GM18517 (cell line): ENCODE data around the gene RHEB.
A peak's percentile ranks its signal among the peaks of the same experiment; 100 is the strongest.

ENCODE experiments used
- ATAC-seq: cut with Tn5 transposase; IDR thresholded peaks from one replicate; pipeline ENCODE4 v1.9.1; 2021; ENCODE audit warnings: mild to moderate bottlenecking, moderate library complexity; ENCODE audit not compliant: unreplicated experiment

RHEB gene

DNA sequence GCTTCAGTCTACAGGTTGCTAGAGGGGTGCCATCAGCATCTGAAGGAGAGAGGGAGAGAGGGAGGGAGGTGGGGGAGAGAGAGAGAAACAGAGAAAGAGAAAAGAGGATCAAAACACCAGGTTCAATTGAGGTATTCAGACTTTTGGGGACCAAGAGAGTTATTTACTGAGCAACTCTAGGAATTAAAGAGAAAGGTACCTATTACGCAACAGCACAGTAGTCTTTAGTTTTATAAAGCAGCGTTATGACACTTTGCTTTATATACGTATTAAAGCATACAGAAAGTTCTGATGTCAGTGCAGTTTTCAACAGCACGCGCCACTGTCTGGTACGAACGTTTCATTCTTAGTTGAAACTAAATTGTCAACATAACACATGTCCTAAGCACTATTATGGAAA is 41.8 kb downstream of the RHEB start:
- no peak for ATAC-seq

- peak; percentile 43 for ATAC-seq
Observed at GRCh38 chr7:151472644-151473380, 46.9 kb downstream of the RHEB start.

- no peak for ATAC-seq
Observed at GRCh38 chr7:151470711-151471110, 49.0 kb downstream of the RHEB start.

DNA sequence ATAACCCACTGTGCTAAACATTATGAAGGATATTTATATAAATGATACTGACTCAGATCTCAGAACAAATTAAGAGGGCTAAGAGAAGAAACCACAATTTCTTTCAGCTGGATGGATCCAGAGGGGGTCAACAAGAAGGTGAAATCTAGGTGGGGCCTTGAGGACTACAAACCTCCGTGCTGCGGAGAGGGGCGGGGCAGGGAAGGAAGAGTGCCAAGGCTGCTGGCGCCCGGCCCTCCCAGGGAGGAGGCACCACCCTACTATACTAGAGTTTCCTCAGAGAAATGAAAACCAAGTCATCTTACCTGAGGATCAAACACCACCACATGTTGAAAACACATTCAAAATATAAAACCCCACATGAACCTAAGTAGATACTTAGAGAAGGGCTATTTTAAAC is 50.4 kb downstream of the RHEB start:
- no peak for ATAC-seq

- no peak for ATAC-seq
Observed at GRCh38 chr7:151468217-151469018, 51.3 kb downstream of the RHEB start.

DNA sequence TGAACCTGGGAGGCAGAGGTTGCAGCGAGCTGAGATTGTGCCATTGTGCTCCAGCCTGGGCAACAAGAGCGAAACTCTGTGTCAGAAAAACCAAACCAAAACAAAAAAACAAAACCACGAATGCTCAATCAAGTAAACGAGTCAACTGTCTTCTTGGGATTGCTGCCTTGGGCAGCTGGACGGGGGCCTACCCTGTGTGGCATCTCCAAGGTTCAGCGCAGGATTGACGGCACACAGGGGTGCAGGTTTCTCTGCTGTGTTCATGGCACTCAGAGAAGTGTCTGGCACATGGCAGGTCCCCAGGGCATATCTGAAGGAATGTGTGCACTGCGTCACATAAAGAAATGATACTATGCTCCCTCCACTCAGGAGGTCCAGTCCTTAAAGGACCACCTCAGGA is 54.5 kb downstream of the RHEB start:
- ATAC-seq = no peak

- no peak for ATAC-seq
Observed at GRCh38 chr7:151462306-151462779, 57.4 kb downstream of the RHEB start.

DNA sequence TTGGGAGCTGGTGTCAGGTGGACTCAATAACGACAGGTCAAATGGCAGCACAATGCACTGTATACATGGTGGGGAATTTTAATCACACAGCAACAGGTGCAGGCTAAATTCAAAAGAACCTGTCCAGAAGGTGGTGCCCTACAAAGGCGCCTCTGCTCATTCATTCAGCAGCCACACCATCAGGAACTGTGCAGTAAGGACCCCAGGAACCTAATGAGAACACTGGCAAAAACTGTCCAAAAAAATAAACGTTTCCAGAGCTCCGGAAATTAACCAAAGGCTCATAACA is 57.8 kb downstream of the RHEB start:
- ATAC-seq = no peak

DNA sequence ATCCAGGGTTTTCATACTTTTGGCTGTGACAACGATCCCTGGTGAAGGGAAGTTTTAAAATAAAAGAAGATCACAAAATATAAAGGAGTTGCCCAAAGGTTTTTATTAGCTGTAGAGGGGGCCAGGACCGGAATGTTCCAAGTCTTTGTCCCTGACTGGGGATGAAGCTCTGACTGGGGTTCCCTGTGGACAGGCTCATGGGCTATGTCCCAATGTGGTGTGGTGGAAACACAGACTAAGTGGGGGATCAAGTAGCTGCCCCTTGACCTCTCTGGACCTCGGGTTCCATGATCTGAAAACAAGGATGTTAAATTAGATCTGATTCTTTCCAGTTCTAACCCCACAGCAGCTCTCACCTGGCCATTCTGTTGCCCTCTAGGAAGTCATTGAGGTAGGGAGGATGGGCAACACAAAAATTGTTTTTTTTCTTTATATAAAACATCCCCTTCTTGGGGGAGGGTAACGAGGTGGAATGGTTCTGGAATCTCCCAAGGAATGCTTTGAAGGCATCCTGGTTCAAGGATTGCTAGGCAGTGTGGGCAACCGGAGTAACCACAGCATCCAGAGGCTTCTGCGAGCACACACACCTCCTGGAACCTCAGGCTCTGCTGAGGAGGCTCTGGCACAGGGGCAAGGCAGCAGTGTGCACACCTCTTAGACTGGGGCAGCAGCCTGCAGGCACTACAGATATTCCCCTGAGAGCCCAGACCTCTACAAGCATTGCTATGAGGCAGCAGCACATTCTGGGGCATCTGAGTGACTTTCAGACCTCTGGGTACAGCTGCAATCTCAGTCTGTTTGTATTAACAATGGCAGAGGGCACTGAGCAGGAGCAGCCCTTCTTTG is 58.4 kb downstream of the RHEB start:
- ATAC-seq = no peak

- no peak for ATAC-seq
Observed at GRCh38 chr7:151460474-151460855, 59.2 kb downstream of the RHEB start.

GRCh38 chr7:151459726-151460473 is 59.8 kb downstream of the RHEB start:
- ATAC-seq = no peak

DNA sequence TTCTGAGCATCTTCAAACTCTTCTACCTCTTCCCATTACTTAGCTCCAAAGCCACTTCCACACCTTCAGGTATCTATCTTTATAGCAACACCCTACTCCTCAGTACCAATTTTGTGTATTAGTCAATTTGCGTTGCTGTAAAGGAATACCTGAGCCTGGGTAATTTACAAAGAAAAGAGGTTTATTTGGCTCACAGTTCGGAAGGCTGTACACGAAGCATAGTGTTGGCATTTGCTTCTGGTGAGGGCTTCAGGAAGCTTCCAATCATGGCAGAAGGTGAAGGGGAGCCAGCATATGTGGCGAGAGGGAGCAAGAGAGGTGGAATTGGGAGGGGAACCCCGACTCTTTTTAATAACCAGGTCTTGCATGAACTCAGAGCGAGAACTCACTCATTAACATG is 62.2 kb downstream of the RHEB start:
- no peak for ATAC-seq

DNA sequence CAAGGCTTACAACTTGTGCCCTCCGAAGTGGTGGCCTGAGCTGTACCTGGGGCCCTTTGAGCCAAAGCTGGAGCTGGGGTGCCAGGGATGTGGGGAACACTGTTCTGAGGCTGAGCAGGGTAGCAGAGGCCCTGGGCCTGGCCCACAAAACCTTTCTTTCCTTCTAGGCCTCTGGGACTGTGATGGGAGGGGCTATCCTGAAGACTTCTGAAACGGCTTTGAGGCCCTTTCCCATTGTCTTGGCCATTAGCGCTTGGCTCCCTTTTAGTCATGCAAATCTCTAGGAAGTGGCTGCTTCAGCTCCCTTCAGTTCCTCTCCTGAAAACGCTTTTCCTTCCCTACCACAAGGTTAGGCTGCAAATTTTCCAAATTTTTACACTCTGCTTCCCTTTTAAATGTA is 62.9 kb downstream of the RHEB start:
- ATAC-seq = no peak

DNA sequence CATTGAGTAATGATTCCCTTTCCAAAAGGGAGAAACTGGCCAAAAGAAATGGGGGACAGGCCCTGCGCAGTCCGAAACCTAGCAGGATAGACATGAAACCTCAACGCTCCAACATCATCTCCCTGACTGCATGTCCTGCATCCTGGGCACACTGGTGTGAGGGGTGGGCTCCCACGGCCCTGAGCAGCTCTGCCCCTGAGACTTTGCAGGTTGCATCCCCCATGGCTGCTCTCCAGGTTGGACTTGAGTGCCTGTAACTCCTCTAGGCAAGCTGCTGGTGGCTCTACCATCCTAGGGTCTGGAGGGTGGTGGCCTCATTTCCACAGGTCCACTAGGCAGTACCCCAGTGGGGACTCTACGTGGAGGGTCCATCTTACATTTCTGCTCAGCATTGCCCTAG is 63.4 kb downstream of the RHEB start:
- ATAC-seq = no peak

- no peak for ATAC-seq
Observed at GRCh38 chr7:151455690-151456089, 64.0 kb downstream of the RHEB start.

- ATAC-seq = no peak
Observed at GRCh38 chr7:151454932-151455530, 64.7 kb downstream of the RHEB start.

- ATAC-seq = no peak
Observed at GRCh38 chr7:151454305-151454704, 65.4 kb downstream of the RHEB start.

DNA sequence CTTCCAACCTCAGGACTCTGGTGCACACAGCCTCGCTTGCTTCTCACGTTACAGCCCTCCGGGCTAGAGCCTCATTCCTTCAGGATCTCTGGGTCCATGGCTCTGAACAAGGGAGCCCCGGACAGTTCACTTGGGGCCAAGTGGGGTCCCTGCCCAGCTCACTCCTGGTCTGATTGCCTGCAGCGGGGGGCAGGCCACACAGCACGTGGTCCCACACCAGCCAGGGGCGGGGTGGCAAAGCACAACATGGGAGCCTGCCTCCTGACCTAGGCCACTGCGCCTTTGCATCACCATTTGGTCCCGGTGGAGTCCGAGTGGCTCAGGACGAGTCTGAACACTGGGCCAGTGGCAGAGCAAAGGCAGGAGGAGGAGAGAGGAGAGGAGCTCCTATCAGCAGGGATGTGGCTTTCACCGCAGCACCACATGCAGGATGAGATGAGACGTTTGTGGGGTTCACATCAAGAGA is 66.3 kb downstream of the RHEB start:
- ATAC-seq = no peak

DNA sequence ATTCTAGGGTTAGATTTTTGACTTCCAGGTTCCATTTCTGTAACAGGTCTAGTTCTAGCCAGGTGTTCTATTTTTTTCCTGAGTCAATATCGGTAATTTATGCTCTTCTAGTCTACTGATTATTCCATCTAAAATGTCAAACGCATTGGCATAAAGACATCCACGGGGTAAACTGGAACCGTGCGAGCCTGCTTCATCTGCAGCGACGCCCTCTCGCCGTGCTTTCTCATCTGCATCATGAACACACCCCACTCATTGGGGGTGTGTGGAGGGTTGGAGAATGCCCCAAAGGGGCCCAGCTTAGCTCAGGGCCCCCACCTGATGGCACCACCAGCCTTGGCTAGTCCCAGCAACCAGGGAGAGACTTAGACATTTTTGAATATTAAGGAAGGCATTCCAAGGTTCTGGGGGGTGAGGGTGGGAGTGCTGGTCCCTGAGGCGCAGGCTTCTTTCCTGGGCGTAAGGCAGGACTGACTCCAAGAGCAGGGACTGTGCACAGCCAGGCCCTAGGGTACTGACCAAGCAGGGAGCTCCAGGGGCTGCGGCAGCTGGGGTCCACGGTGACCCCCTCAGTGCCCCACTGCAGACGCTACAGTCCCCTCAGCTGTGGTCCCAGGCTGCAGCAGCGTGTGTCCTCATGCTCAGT is 66.9 kb downstream of the RHEB start:
- ATAC-seq = no peak
